ENCODE data around the gene UBE2Q1. TPM values are rescaled to one million over a fixed set of nuclear protein-coding genes. Genes with fewer than 3 reads are reported as not detected.

UBE2Q1 gene
- total and polyA plus RNA-seq, 3 donors from 2014 or later: 63.5 to 128 (median 65.2) TPM

DNA sequence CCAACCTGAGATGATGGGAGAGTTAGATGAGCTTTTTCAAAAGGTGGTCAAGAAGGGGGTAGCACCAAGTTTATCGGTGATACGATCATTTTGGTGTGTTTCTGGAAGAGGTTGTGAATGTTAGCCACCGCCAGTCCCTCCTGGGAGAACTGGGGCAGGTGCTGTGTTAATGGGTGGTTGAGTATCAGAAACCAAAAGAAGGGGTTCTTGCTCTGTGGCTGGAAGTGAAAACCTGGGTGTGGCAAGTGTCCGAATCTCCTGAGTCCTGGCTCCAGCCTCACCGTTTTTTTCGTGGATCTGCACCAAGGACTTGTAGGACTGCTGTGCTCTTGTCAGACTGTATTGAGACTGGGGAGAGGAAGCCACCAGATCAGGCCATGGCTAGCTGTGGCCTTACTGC lies 7.8 kb downstream of the UBE2Q1 start:
- Histone ChIP-seq H3K4me3 (no peak overlapping the region), H3K9me3 (no peaks in the 10 kb centered on the region), H3K36me3 (ENCODE audit: low read depth, missing control alignments) (no peaks in the 10 kb centered on the region), H3K4me1 (peaks cover 10% of the 10 kb centered on the region), H3K27me3 (no peaks in the 10 kb centered on the region), H3K27ac (no peak overlapping the region)
- DNase-seq: no peak
- TF ChIP-seq, protein P1, sequence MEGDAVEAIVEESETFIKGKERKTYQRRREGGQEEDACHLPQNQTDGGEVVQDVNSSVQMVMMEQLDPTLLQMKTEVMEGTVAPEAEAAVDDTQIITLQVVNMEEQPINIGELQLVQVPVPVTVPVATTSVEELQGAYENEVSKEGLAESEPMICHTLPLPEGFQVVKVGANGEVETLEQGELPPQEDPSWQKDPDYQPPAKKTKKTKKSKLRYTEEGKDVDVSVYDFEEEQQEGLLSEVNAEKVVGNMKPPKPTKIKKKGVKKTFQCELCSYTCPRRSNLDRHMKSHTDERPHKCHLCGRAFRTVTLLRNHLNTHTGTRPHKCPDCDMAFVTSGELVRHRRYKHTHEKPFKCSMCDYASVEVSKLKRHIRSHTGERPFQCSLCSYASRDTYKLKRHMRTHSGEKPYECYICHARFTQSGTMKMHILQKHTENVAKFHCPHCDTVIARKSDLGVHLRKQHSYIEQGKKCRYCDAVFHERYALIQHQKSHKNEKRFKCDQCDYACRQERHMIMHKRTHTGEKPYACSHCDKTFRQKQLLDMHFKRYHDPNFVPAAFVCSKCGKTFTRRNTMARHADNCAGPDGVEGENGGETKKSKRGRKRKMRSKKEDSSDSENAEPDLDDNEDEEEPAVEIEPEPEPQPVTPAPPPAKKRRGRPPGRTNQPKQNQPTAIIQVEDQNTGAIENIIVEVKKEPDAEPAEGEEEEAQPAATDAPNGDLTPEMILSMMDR (IDR thresholded peaks at IDR 0.05): no peak
- no peak for TF ChIP-seq POLR2A (IDR thresholded peaks at IDR 0.05)
- 72 to 73% methylated on average over 6 of the region's 6 CpGs for WGBS, 2 donors
- intact Hi-C loops (cut with DNase I; ENCODE audit: low total_unique reads): no loop called here

DNA sequence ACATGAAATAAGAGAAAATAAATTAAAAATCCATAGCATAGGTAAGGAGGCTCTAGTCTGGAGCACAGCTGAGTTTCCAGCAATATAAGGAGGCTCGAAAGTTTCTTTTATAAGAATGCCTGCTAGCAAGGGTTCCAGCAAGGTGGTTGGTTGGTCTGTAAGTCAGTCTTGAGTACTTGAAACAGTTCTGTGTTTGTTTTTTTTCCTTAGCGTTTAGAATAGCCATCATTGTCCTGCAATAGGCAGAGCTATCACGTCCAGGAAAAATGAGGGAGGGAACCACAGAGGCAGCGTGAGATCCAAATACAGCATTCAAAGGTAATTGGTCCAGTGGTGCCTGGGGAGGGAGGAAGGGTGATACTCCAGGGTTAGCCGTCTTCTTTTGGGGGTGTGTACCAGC lies 8.4 kb downstream of the UBE2Q1 start:
- DNase-seq: no peak
- intact Hi-C loops (cut with DNase I; ENCODE audit: low total_unique reads): no loop called here
- Histone ChIP-seq H3K27me3 (no peaks in the 10 kb centered on the region), H3K36me3 (ENCODE audit: low read depth, missing control alignments) (no peaks in the 10 kb centered on the region), H3K4me3 (no peak overlapping the region), H3K9me3 (no peaks in the 10 kb centered on the region), H3K4me1 (peaks cover 10% of the 10 kb centered on the region), H3K27ac (no peak overlapping the region)
- no peak for TF ChIP-seq POLR2A (IDR thresholded peaks at IDR 0.05)
- TF ChIP-seq, protein P1 (IDR thresholded peaks at IDR 0.05): no peak
- WGBS, 2 donors: 42 to 49% methylated on average over 5 of the region's 5 CpGs

DNA sequence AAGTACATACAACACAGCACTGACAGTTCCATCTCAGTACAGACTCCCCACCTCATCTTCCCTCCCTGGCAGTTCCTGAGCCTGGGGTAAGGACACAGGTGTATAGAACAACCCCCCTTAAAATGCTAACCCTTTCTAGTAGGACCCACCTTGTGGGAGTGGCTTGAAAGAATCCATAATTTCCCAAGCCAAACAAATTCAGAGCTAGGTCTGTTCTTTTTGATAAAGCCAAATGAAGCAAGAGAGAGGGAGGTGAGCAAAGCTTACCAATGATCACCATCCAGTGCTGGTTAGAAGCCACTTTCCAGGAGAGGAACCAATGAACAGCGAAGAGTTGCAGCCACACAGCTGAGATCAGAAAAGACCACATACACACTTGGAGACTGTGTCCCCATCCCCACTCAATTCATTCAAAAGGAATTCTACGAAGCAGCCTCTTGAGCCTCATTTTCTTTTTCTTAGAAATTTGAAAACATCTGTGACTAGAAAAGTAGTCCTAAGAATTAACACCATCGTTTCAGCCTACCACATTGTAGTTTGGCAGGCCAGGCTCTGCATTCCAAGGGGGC lies 9.2 kb downstream of the UBE2Q1 start:
- no peak overlapping the region for H3K4me3 ChIP-seq
- no peak for TF ChIP-seq POLR2A (IDR thresholded peaks at IDR 0.05)
- TF ChIP-seq, protein P1 (IDR thresholded peaks at IDR 0.05): no peak
- H3K9me3 ChIP-seq: no peaks in the 10 kb centered on the region
- H3K27me3 ChIP-seq: no peaks in the 10 kb centered on the region
- H3K4me1 ChIP-seq: peaks cover 10% of the 10 kb centered on the region
- intact Hi-C loops (cut with DNase I; ENCODE audit: low total_unique reads): loop anchor here (10.0 kb wide), 1 partner anchor 64 kb away; no protein-coding TSS in a partner anchor
- no peak overlapping the region for H3K27ac ChIP-seq
- 76 to 78% methylated on average over 3 of the region's 3 CpGs for WGBS, 2 donors
- H3K36me3 ChIP-seq (ENCODE audit: low read depth, missing control alignments): no peaks in the 10 kb centered on the region
- no peak for DNase-seq

DNA sequence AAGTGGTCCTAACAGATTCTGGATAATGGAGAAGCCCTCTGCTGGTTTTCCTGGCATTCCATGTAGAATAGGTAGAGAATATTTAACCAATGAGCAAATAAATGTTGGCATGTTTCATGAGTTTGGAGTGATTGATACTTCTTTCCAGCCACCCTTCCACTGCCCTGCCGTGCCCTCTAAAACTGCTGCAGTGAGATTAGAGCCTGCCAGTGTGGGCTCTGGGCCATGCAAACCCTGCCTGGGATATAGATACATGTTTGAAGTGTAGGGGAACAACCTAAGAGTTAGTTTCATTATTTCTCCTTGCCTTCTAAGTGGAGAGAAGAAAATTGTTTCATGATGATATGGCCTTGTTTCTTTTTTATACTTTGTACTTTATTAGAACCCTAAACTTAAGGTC lies 10.4 kb downstream of the UBE2Q1 start:
- Histone ChIP-seq H3K27me3 (no peaks in the 10 kb centered on the region), H3K4me1 (peaks cover 10% of the 10 kb centered on the region), H3K27ac (peak overlapping the region in 1 of 2 donors; percentile 45), H3K36me3 (ENCODE audit: low read depth, missing control alignments) (no peaks in the 10 kb centered on the region), H3K9me3 (no peaks in the 10 kb centered on the region), H3K4me3 (no peak overlapping the region)
- intact Hi-C loops (cut with DNase I; ENCODE audit: low total_unique reads): loop anchor here (10.0 kb wide), 1 partner anchor 63 kb away; no protein-coding TSS in a partner anchor
- peak; percentile 68 for DNase-seq
- 53 to 54% methylated on average over 1 of the region's 1 CpG for WGBS, 2 donors
- TF ChIP-seq, protein P1 (IDR thresholded peaks at IDR 0.05): no peak
- no peak for TF ChIP-seq POLR2A (IDR thresholded peaks at IDR 0.05)

Data from testis (tissue), 3 donors.